RPMI8226 (cell line): ENCODE data around the gene SMO.
"Not testable (repeated sequence)": the region's sequence is repeated elsewhere in the genome, so short reads cannot be mapped to it uniquely, and the experiment has no call there.

ENCODE experiments used
- DNase-seq: peaks from one replicate; pipeline ENCODE4 v3.0.0-alpha.2; 2015

SMO gene

DNA sequence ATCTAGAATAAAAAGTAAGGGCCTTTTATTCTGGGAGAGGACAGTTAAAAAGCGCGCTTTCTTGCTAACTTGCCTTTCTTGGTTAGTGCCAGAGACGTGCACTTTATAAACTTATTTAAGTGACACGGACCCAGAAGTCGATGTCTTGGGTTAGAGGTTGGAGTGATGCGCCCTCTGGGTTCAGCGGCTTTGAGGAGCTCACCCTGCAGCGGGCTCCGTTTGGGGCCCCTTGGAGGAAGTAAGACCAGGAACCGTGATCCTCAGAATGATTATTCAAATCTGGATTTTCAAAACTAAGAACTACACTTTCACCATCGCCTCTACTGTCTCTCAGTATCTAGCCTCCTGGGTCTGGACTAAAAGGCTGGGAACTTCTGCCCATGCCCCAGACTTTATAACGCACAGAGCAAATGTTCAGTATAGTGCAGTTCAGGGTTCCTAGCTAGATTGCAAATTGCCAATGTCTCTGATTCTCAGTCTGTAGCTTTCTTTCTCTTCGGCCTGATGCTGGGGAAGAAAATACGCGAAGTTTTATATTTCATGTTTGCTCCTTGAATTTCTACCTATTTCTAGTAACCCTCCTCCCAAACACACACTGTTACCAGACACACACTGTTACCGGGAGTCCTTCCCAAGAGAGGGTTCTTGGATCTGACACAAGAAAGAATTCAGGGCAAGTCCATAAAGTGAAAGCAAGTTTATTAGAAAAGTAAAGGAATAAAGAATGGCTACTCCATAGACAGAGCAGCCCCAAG lies 18.6 kb upstream of the SMO start:
- DNase-seq = no peak

DNA sequence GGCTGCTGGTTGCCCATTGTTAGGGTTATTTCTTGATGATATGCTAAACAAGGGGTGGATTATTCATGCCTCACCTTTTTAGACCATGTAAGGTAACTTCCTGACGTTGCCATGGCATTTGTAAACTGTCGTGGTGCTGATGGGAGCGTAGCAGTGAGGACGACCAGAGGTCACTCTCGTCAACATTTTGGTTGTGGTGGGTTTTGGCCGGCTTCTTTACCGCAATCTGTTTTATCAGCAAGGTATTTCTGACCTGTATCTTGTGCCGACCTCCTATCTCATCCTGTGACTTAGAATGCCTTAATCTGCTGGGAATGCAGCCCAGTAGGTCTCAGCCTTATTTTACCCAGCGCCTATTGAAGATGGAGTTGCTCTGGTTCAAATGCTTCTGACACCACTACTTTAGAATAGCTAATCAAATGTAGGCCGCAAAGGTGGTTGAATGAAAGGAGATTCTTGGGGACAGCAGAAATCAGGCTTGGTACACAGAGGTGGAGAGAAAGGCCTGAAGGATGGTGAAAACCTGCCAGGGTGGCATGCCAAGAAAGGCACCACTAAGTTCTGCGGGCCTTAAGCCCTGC lies 17.9 kb upstream of the SMO start:
- no peak for DNase-seq

DNA sequence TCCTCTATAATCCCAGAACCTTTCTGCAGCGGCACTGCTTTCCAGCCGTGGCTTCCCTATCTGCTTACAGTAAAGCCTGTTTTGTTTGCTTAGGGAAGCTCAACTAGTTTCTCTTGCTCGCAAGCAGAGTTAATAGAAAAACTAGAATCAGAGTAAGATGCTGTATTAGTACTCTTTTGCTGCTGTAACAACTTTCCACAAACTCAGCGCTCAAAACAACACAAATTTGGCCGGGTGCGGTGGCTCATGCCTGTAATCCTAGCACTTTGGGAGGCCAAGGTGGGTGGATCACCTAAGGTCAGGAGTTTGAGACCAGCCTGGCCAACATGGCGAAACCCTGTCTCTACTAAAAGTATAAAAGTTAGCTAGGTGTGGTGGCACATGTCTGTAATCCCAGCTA lies 14.6 kb upstream of the SMO start:
- not testable (repeated sequence) for DNase-seq

DNA sequence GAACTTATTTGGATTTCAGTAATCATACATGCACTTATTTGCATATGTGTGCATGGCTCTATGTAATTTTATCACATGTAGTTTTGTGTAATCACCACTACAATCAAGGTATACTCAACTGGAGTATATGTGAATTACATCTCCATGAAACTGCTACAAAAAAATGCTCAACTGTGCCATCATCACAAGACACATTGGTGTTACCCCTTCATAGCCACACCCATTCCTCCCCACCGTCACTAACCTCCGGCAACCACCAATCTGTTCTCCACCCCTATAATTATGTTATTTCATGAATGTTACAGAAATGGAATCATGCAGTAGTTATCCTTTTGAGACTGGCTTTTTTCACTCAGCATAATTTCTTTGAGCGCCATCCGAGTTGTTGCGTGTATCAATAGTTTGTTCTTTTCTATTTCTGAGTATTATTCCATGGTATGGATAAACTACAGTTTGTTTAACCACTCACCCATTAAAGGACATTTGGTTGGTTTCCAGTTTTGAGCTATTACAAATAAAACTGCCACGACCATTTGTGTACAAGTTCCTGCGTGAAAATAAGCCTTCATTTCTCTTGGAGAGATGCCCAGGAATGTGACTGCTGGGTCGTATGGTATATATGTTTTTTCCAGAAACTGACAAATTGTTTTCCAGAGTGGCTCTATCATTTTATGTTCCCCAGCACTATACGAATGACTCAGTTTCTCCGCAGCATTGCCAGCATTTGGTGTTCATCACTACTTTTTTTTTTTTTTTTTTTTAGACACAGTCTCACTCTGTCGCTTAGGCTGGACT lies 11.3 kb upstream of the SMO start:
- DNase-seq = no peak

DNA sequence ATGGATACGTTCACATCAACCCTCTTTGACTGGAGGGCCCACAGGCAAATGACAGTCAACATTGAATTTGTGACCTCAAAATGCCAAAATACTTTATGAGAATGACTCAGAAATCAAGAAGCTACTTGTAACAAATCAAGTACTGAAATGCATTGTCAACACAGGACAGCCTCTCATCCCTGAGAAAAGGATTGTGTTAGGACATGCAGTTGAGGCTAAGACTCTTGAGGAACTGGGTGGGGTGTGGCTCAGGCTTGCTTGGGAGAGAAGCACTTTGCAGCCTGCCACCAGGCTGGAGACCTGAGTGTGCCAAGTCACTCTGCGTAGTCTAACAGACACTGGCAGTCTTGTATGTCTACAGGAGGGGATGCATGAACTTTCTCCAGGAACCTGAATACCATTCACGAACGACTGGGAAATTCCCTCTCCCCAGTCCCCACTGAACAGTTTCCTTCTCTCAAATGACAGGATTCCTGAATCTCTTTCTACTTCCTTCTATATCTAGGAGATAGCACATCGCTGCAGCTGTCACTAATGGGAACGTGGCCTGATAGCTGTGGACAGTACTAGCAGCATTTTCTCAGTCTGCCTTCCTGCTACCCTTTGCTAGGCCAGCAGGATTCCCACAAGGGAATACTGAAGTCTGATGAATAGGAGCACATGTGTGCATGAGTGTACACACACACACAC lies 3.3 kb upstream of the SMO start:
- no peak for DNase-seq

DNA sequence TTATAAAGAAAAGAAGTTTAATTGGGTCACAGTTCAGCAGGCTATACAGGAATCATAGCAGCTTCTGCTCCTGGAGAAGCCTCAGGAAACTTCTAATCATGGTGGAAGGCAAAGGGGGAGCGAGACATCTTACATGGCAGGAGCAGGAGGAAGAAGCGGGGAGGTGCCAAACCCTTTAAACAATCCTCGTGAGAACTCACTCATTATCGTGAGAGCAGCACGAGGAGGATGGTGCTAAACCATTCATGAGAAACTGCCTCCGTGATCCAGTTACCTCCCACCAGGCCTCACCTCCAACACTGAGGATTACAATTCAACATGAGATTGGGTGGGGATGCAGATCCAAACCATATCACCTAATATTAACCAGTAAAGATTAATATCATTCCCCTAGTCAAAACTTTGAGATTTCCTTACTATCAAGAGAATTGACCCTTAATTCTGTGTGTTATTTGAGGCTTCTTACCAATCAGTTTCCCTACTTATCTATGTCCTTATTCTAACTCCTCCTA lies 1.6 kb upstream of the SMO start:
- DNase-seq = no peak

DNA sequence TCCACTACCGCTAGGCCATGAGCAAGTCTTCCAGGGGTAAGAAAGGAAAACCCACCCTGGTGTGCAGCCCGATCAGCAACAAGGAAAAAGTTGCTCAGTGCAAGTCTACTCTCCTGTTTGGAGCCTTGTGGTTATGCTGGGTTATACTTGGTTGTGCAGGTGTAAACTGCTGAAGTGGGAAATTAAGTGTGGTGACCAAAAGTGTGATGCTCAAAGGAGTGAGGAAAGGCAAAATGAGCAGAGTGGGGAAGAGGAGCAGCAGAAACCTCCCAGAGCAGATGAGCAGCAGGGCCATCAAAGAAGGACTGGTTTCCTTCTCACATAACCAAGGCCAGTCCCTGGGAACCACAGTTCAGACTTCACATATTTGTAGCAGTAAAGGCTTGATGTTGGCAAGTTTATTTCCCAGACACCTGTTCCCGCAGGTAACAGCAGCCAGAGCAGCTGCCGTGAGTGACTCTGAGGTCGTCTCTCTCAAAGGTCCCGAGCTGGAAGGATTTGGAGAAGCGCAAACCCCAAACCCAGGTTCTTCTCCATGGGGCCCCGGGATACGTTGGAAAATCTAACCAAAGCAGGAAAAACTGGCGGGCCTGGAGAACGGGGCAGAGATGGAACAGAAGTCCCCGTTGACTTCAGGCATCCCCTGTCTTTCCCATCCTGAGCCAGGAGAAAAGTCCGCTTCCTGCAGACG lies 607 bp upstream of the SMO start:
- DNase-seq = no peak

DNA sequence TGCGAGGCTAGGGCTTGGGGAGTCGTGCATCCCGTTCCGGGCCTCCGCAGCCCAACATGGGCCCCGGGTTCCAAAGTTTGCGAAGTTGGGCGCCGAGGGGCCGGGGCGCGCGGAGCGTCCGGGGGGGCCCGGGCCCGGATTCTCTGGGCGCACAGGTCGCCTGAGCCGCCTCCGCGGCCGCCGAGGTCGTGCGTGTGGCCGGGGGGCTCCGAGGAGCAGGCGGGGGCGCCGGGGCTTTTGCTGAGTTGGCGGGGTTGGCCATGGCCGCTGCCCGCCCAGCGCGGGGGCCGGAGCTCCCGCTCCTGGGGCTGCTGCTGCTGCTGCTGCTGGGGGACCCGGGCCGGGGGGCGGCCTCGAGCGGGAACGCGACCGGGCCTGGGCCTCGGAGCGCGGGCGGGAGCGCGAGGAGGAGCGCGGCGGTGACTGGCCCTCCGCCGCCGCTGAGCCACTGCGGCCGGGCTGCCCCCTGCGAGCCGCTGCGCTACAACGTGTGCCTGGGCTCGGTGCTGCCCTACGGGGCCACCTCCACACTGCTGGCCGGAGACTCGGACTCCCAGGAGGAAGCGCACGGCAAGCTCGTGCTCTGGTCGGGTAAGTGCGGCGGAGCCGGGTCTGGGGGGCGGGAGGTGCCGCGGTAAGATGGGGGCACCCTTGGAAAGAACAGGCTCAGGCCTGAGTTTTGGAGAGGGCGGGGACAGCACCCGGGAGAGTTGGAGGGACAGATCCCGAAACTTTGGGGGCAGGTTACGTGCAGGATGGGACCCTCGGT lies 643 bp downstream of the SMO start:
- no peak for DNase-seq

DNA sequence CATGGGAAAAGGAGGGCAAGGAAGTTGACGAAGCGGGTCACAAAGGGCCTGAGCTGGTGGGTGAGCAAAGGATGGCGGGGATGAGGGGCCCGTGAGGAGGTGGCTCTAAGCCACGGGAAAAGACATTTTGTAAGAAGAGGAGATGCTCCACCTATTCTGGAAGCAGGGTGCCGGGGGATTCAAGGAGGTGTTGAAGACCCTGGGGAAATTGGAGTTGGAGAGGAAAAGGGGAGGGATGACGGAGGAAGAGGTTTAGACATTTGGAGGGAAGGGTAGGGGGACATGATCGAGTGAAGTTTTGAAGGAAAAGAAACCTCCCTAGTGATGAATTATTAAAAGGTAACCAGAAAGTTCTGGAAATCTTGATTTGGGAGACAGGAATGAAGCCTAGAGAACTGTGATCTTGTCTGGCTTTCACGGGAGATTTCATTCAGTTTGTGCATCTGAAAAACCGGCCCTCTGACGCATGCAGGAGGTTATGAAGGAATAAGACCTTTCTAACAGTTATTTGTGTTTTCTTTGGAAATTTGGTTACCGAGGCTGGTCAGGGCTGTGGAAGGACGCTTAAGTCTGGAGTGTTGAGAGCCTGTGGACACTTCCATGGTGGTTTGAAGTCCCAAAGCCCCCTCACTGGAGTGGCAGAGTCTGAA lies 1.4 kb downstream of the SMO start:
- no peak for DNase-seq

DNA sequence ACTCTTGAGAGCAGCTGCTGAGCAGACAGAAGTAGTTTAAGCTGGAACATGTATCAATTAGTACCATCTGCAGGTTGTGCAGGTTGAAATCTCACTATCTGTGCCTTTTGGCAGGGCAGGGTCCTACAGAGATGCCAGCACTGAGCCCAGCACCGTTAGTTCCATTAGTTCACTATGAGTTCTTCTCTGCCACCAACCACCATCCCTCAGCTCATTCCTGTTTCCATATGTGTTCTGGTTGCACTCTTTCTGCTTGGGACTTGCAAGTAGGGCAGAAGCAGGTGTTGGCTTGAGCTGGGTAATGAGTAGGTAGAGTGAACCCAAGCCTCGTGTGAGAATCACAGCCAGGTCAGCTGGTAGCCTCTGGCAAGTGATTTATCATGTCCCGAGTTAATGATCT lies 2.8 kb downstream of the SMO start:
- no peak for DNase-seq

DNA sequence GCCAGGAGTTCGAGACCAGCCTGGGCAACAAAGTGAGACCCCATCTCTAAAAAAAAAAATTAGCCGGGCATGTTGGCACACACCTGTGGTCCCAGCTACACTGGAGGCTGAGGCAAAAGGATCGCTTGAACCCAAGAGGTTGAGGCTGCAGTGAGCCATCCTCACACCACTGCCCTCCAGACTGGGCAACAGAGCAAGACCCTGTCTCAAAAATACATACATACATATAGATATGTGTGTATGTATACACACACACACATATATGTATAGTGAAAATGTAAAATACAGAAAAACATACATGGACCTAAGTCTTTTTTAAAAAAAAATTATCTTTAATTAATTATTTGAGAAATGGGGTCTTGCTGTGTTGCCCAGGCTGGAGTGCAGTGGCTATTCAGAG lies 5.5 kb downstream of the SMO start:
- no peak for DNase-seq

DNA sequence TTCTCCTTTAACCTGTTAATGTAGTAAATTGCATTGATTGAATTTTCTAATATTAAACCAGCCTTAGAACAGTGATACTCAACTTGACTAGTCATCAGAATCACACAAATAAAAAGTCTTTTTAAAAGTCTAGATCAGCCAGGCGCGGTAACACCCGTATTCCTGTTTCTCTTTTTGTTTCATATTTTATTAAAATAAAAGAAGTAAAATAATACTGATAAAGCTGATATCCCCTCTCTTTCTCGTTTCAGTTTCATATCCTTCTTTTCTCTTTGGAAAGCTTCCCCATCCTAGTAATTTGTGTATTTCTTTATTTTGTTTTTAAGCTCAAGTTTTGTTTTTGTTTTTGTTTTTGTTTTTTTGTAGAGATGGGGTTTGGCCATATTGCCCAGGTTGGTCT lies 9.3 kb downstream of the SMO start:
- DNase-seq = no peak

DNA sequence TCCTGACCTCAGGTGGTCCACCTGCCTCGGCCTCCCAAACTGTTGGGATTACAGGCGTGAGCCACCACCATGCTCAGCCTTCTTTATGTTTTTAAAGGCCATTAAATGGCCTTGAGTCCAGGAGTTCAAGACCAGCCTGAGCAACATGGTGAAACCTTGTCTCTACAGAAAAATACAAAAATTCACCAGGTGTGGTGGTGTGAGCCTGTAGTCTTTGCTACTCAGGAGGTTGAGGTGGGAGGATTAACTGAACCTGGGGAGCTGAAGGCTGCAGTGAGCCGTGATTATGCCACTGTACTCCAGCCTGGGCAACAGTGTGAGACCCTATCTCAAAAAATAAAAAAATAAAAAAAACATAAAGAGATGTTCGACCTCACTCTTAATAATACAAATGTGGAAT lies 11.0 kb downstream of the SMO start:
- no peak for DNase-seq

DNA sequence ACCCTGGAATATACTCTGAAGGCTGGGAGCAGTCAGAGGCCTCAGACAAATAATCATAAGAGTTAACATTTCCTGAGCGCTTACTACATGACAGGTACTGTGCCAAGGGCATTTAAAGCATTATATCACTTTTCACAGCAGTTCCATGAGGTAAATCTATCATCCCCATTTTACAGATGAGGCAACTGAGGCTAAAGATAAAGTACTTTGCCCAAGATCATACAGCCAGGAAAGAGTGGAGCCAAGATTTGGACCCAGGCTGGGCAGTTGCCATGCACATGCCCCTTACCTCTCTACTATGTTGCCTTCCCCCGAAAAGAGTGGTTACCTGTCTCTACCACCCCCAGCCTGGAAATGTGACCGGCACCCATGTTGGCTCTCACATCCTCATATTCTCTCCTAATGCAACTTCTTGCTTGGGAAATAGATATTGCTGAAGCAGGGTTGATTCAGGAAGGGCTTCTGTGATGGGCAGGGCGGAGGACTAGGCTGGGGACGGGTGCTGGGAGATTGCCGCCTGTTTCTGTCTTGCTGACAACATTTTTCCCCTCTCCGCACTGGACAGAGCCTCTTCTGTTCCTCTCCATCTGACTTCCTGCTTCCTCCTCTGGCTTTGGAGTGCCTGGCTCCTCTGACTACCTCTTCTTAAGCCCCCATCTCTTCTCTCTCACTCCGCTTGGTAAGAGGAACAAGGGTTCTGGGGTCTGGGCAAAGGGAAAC lies 13.8 kb downstream of the SMO start:
- no peak for DNase-seq

DNA sequence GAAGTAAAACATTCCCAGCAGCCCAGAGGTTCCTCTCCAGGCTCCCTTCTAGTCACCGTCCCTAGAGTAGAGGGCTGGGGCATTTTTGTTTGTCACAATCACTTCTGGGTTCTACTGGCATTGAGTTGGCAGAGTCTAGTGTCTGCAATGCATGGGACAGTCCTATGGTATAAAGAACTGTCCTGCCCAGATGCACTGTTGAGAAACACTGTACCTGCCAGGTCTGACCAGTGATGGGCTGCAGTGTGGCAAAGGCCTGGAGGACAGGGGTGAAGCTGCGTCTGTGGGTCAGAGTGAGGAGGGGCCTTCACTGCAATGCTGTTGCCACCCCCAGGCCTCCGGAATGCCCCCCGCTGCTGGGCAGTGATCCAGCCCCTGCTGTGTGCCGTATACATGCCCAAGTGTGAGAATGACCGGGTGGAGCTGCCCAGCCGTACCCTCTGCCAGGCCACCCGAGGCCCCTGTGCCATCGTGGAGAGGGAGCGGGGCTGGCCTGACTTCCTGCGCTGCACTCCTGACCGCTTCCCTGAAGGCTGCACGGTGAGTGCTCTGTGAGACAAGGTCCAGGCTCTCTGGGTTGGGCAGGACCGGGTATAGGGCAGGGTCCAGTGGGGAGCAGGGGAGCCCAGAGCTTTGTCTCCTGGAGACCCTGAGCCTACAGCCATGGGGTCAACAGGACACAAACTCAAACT lies 14.8 kb downstream of the SMO start:
- DNase-seq = no peak

DNA sequence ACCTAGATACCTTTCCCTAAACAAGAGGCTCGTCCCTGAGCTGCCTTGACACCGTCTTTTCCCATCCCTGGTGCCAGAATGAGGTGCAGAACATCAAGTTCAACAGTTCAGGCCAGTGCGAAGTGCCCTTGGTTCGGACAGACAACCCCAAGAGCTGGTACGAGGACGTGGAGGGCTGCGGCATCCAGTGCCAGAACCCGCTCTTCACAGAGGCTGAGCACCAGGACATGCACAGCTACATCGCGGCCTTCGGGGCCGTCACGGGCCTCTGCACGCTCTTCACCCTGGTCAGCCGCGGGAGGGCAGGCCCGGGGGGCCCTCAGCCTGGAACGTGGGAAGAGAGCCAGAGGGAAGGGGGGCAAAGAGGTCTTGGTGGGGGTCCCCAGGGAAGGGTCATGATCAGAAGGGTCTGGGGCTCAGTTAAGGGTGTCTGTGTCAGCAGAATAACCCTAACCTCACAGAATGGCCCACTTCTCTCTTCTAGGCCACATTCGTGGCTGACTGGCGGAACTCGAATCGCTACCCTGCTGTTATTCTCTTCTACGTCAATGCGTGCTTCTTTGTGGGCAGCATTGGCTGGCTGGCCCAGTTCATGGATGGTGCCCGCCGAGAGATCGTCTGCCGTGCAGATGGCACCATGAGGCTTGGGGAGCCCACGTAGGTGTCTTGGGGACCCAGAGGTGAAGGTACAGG lies 16.8 kb downstream of the SMO start:
- no peak for DNase-seq

DNA sequence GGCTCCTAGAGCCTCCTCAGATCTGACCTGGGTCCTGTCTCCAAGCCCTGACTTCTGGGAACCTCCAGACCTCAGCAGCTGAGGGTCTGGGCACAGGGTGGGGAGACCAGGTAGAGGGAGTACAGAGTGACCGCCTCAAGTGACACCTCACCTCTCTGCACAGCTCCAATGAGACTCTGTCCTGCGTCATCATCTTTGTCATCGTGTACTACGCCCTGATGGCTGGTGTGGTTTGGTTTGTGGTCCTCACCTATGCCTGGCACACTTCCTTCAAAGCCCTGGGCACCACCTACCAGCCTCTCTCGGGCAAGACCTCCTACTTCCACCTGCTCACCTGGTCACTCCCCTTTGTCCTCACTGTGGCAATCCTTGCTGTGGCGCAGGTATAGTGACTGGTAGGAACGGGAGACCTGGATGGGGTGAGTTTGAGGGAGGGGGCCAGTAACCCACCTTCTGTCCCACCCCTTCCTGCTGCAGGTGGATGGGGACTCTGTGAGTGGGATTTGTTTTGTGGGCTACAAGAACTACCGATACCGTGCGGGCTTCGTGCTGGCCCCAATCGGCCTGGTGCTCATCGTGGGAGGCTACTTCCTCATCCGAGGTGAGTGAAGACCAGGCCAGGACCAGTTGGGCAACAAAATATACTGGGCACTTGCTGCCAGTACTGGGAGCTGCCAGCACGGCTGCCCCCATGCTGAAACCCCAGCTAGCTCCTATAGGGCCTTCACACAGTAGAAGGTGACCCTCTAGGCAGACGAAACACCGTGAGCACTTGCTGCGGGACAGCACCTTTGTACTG lies 17.8 kb downstream of the SMO start:
- DNase-seq = no peak

DNA sequence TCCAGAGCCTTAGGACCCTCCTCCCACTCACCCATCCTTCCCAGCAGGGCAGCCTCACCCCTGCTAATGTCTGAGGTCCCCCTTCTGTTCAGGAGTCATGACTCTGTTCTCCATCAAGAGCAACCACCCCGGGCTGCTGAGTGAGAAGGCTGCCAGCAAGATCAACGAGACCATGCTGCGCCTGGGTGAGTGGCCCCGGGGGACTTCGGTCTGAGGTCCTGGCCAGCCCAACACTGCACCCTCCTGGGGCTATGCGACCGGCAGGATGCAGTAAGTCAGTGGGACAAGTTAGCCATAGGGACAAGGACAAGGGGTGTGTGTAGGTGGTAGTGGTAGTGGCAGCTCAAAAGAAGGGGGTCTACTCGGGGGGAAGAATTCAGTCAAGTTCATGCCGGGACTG lies 20.2 kb downstream of the SMO start:
- no peak for DNase-seq
